Measurements from ENCODE around the gene ZNF423.

Gene ZNF423

GRCh38 chr16:49533422-49533821 lies 322.5 kb downstream of the ZNF423 start:
- FAIRE-seq (no peak), DNase-seq (ENCODE audit: insufficient read length, low spot score) (no peak)
- no peak for TF ChIP-seq CTCF (IDR thresholded peaks at IDR 0.05; ENCODE audit: insufficient read depth, missing control alignments)

GRCh38 chr16:49532873-49533272 lies 323.0 kb downstream of the ZNF423 start:
- no peak for TF ChIP-seq CTCF (IDR thresholded peaks at IDR 0.05; ENCODE audit: insufficient read depth, missing control alignments)
- DNase-seq (ENCODE audit: insufficient read length, low spot score) (no peak), FAIRE-seq (no peak)

GRCh38 chr16:49531931-49532840 lies 323.7 kb downstream of the ZNF423 start:
- FAIRE-seq = no peak
- no peak for DNase-seq (ENCODE audit: insufficient read length, low spot score)
- TF ChIP-seq CTCF (IDR thresholded peaks at IDR 0.05; ENCODE audit: insufficient read depth, missing control alignments) = no peak

DNA sequence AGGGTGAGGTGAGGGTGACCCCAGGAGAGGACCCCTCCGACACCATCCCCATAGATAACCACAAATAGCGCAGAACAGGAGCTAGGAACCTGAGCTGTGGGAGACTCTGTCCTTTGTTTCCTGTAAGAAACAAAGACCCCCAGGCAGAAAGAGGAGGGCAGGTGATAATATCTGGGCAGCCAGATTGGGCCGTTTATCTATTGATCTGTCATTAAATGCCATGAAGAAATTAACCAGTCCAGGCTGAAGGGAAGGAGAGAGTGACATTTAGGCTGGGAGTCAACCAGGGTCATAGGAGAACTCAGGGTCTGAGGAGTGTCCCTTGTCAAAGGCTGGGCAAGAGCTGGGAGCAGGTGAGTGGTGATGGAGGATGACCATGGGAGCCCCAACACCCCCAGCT lies 324.5 kb downstream of the ZNF423 start:
- no peak for FAIRE-seq
- TF ChIP-seq CTCF (IDR thresholded peaks at IDR 0.05; ENCODE audit: insufficient read depth, missing control alignments) = no peak
- no peak for DNase-seq (ENCODE audit: insufficient read length, low spot score)

GRCh38 chr16:49530427-49530970 lies 325.4 kb downstream of the ZNF423 start:
- no peak for TF ChIP-seq CTCF (IDR thresholded peaks at IDR 0.05; ENCODE audit: insufficient read depth, missing control alignments)

DNA sequence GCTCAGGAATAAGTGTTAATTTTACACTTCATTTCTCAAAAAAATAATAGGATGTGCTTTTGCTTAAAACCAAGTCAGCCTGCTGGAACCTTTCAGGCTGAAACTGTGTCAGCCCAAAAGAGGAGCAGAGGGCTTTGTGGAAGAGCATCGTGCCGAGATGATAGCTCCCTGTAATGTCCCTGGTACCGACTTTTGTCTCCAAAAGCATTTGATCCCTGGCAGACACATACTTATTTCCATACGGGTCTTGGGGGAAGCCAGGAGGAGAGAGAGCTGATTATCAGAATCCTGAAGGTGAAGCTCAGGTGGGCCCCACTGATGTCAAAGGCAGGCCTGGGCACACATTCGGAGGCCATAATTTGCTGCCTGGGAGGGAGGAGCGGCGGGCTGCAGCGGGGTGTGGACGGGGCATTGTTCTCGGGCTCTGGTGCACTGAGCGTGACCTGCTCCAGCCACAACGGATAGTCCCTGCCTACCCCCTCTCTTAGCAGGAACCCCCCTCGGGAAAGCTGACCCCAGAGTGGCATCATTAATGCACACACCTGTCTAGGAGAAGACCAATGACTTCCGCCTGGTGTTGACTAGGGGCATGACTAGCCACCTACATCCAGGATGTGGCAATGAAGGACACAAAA lies 326.4 kb downstream of the ZNF423 start:
- TF ChIP-seq CTCF (IDR thresholded peaks at IDR 0.05; ENCODE audit: insufficient read depth, missing control alignments) = no peak
- no peak for DNase-seq (ENCODE audit: insufficient read length, low spot score)
- no peak for FAIRE-seq

More at GRCh38 chr16:49530427-49530970, 325.4 kb downstream of the ZNF423 start:
- FAIRE-seq (no peak), DNase-seq (ENCODE audit: insufficient read length, low spot score) (no peak)
